ENCODE results near the gene CASP12. TPM values are rescaled to one million over a fixed set of nuclear protein-coding genes. Genes with fewer than 3 reads are reported as not detected.

Gene CASP12
- total and polyA plus RNA-seq, 2 of the 4 experiments (the other 2 are of a cell fraction): 0.07 TPM; not detected in 1

DNA sequence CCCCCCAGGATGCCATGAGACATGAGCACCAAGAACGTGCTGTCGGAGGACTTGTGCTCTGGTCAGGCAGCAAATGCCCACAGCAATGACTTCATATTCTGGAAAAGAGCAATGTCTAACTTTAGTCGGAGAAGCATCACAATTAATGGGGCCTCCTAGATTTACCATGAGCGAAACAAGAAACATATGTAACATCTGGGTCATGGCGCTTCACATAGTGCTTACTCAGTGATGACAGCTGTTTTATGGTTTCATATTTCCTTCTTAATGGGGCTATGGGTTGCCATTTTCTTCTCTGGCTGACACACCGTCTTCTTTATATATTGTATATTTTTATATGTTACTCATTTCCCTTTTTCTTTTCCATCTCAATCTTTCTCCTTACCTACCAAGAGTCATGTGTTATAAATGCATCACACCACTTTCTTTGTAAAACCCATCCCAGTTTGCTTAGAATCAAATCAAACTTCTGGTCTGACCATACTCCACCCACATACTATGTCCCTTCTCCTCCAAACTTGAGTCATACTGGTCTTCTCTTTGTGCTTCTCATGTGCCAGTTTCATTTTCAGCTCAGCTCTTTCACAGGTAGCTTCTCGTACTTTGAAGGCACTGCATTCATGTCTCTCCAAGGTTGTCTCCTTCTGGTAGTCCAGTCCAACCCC is 9.4 kb upstream of the CASP12 start:
- H2AK9ac ChIP-seq (replicated peaks; ENCODE audit: low read depth, low read length, poor library complexity): peak overlapping the region; percentile 43
- peak overlapping the region; percentile 84; the same call in 1 of the 2 replicates for H4K5ac ChIP-seq (ENCODE audit: low read depth, low read length)
- H3K4me3 ChIP-seq (ENCODE audit: insufficient read depth, low read depth, low read length): no peak overlapping the region; the same call in 1 of the 2 replicates
- BruUV-seq (replicated peaks): no TSS peak
- no peak overlapping the region for H3K56ac ChIP-seq (ENCODE audit: extremely low read depth, insufficient read depth, low read length)
- H3K23ac ChIP-seq (ENCODE audit: low read depth, low read length): peak overlapping the region; percentile 41
- H3K9ac ChIP-seq (ENCODE audit: low read depth, low read length): no peak overlapping the region
- peak overlapping the region; percentile 75; the same call in 1 of the 2 replicates for H3K27ac ChIP-seq (ENCODE audit: insufficient read depth, low read length)
- peak overlapping the region; percentile 58 for H4K91ac ChIP-seq (ENCODE audit: insufficient read depth, low read depth, low read length)
- peak overlapping the region; percentile 84 for H2BK20ac ChIP-seq (ENCODE audit: low read depth, low read length)
- H3K27me3 ChIP-seq (ENCODE audit: control insufficient read depth, insufficient read depth, low read length): no peaks in the 10 kb centered on the region
- peak overlapping the region in 1 of 2 experiments; percentile 87; a peak in 2 of 4 replicates for H4K8ac ChIP-seq (ENCODE audit: low read depth in 2 of 2, low read length in 2 of 2)
- TF ChIP-seq, protein P1, sequence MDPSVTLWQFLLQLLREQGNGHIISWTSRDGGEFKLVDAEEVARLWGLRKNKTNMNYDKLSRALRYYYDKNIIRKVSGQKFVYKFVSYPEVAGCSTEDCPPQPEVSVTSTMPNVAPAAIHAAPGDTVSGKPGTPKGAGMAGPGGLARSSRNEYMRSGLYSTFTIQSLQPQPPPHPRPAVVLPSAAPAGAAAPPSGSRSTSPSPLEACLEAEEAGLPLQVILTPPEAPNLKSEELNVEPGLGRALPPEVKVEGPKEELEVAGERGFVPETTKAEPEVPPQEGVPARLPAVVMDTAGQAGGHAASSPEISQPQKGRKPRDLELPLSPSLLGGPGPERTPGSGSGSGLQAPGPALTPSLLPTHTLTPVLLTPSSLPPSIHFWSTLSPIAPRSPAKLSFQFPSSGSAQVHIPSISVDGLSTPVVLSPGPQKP (IDR thresholded peaks at IDR 0.05; ENCODE audit: borderline replicate concordance, low read depth, low read length): no peak
- TF ChIP-seq CHD1 (IDR thresholded peaks at IDR 0.05; ENCODE audit: low read depth, low read length) (no peak), MAZ (IDR thresholded peaks at IDR 0.05; ENCODE audit: borderline replicate concordance, low read depth, low read length) (no peak), MAFK (IDR thresholded peaks at IDR 0.05; ENCODE audit: low read depth, low read length) (peak; percentile 28; the same call in 1 of the 2 replicates)
- peak overlapping the region; percentile 41; the same call in 1 of the 2 replicates for H2AK5ac ChIP-seq (ENCODE audit: low read depth, low read length)
- peak overlapping the region; percentile 97 for H3K18ac ChIP-seq (ENCODE audit: low read depth, low read length)
- intact Hi-C loops (cut with micrococcal nuclease): no loop called here
- H3K4me2 ChIP-seq (ENCODE audit: low read depth, low read length): peak overlapping the region; percentile 86
- H3K9me3 ChIP-seq (ENCODE audit: control insufficient read depth, insufficient read depth, low read length): no peaks in the 10 kb centered on the region
- ATAC-seq (ENCODE audit: low read depth): peak; percentile 76
- ChIA-PET POLR2A (ENCODE audit: unreplicated experiment) (interaction anchor here (0.9 kb wide), 1 partner anchor 21 kb away, joined by 3 read pairs; no protein-coding TSS in a partner anchor), CTCF (interaction anchor here (0.7 to 0.9 kb wide), 2 partner anchors 12 to 17 kb away, joined by 3 to 4 read pairs; no protein-coding TSS in a partner anchor)
- peak overlapping the region; percentile 80 for H2BK5ac ChIP-seq (ENCODE audit: low read depth, low read length, poor library complexity, severe bottlenecking)
- peaks cover 6% of the 10 kb centered on the region for H3K4me1 ChIP-seq (ENCODE audit: control insufficient read depth, insufficient read depth, low read length)
- peak overlapping the region; percentile 80 for H3K14ac ChIP-seq (replicated peaks; ENCODE audit: low read depth, low read length)
- H4K20me1 ChIP-seq (ENCODE audit: insufficient read depth, low read length): no peaks in the 10 kb centered on the region
- peak overlapping the region; percentile 60; the same call in 2 of the 3 replicates for H2BK15ac ChIP-seq (ENCODE audit: low read depth, low read length)
- in situ Hi-C loops (cut with MboI; ENCODE audit: low sequenced_read_pairs): no loop called here
- peaks cover 2% of the 10 kb centered on the region for H3K9me1 ChIP-seq (ENCODE audit: insufficient read depth, low read length)
- WGBS, 2 experiments (ENCODE audit: extremely low coverage in 2 of 2, insufficient read length in 1 of 2): 14% methylated on average over 2 of the region's 7 CpGs; no CpG with 5 or more reads in 1 of the 2 experiments
- dilution Hi-C loops (cut with HindIII; ENCODE audit: low sequenced_read_pairs, unreplicated experiment): no loop called here
- H3K79me1 ChIP-seq (ENCODE audit: low read depth in 1 of 2, low read length in 2 of 2): no peaks in the 10 kb centered on the region
- H3K36me3 ChIP-seq (ENCODE audit: control insufficient read depth, insufficient read depth, low read length): no peaks in the 10 kb centered on the region
- H2AFZ ChIP-seq (replicated peaks; ENCODE audit: low read length, poor library complexity): peak overlapping the region; percentile 84
- DNase-seq: peak; percentile 94
- H2BK120ac ChIP-seq (ENCODE audit: low read depth, low read length): peak overlapping the region; percentile 91
- H3K4ac ChIP-seq (ENCODE audit: low read depth, low read length): peak overlapping the region; percentile 82
